Measurements from ENCODE around the gene CA12. TPM values are rescaled to one million over a fixed set of nuclear protein-coding genes. Genes with fewer than 3 reads are reported as not detected.

Gene CA12
- total and polyA plus RNA-seq, 2 of the 8 experiments (the other 6 are each of a cell fraction or from before 2014, with no cell fraction given) = 4.7 to 4.9 TPM

GRCh38 chr15:63411866-63412265 is 30.2 kb upstream of the CA12 start:
- no peak overlapping the region for H3K23ac ChIP-seq (ENCODE audit: insufficient read length)
- no peak overlapping the region for H4K8ac ChIP-seq (ENCODE audit: extremely low read depth, insufficient read depth, low read length)
- no peak for FAIRE-seq
- no peak overlapping the region for H3K4me2 ChIP-seq (ENCODE audit: insufficient read depth in 1 of 2, low read depth in 2 of 2, low read length in 2 of 2)
- no peak overlapping the region for H4K91ac ChIP-seq (replicated peaks; ENCODE audit: insufficient read length, low read length)
- no peak overlapping the region for H2BK20ac ChIP-seq (ENCODE audit: low read length)
- no peak overlapping the region for H2BK120ac ChIP-seq (replicated peaks; ENCODE audit: low read depth, low read length)
- H3K18ac ChIP-seq (ENCODE audit: extremely low read depth, low read length) = no peak overlapping the region
- H4K5ac ChIP-seq (ENCODE audit: insufficient read length, low read depth, low read length) = no peak overlapping the region
- H3K4me3 ChIP-seq (ENCODE audit: extremely low read depth in 1 of 4, insufficient read depth in 2 of 4, low read depth in 3 of 4, low read length in 4 of 4) = no peak overlapping the region
- ChIA-PET POLR2A (ENCODE audit: partially characterized antibody) (no interaction called here), CTCF (ENCODE audit: partially characterized antibody) (interaction anchor here (0.8 to 2.7 kb wide), 5 partner anchors 9 to 318 kb away, joined by 3 to 10 read pairs (median 4); partner anchors contain the start of gene CA12)
- H3K9ac ChIP-seq (replicated peaks in 1 of 4; ENCODE audit: extremely low read depth in 1 of 4, low read depth in 3 of 4, low read length in 3 of 4) = no peak overlapping the region
- DNase-seq (ENCODE audit: low read depth in 1 of 2, low spot score in 2 of 2) = no peak
- H3K79me1 ChIP-seq (ENCODE audit: low read depth, low read length) = no peaks in the 10 kb centered on the region
- H2BK12ac ChIP-seq (ENCODE audit: low read depth, low read length) = no peak overlapping the region
- H4K20me1 ChIP-seq (replicated peaks in 1 of 2; ENCODE audit: control insufficient read depth in 1 of 2, insufficient read depth in 2 of 2, low read length in 2 of 2) = no peaks in the 10 kb centered on the region
- no peaks in the 10 kb centered on the region for H3K36me3 ChIP-seq (ENCODE audit: control insufficient read depth in 2 of 4, insufficient read depth in 4 of 4, low read length in 3 of 4)
- no peak overlapping the region for H3K56ac ChIP-seq (replicated peaks; ENCODE audit: insufficient read length, low read depth, low read length)
- no peaks in the 10 kb centered on the region for H3K79me2 ChIP-seq (ENCODE audit: control insufficient read depth in 1 of 2, insufficient read depth in 2 of 2, low read length in 2 of 2)
- no peak overlapping the region for H2BK15ac ChIP-seq (ENCODE audit: low read length)
- H3K23me2 ChIP-seq (ENCODE audit: low read depth, low read length) = no peaks in the 10 kb centered on the region
- 92% methylated on average over 4 of the region's 4 CpGs; no CpG with 5 or more reads in 1 of the 2 experiments for WGBS, 2 experiments (ENCODE audit: extremely low coverage in 1 of 2, insufficient coverage in 1 of 2, insufficient read length in 1 of 2, insufficient replicate concordance in 2 of 2, low coverage in 1 of 2, low lambda C conversion rate in 2 of 2, missing lambda C conversion rate in 1 of 2)
- H3K14ac ChIP-seq (ENCODE audit: insufficient read length) = no peak overlapping the region
- no peak overlapping the region for H3K27ac ChIP-seq (ENCODE audit: low read depth, low read length)
- H2AFZ ChIP-seq (ENCODE audit: low read length) = no peak overlapping the region
- H3K4ac ChIP-seq (replicated peaks; ENCODE audit: insufficient read length, low read depth, low read length) = no peak overlapping the region
- no peaks in the 10 kb centered on the region for H3K4me1 ChIP-seq (replicated peaks in 1 of 4; ENCODE audit: control insufficient read depth in 3 of 4, insufficient read depth in 4 of 4, low read length in 3 of 4)
- no peaks in the 10 kb centered on the region for H3K27me3 ChIP-seq (replicated peaks in 1 of 4; ENCODE audit: control insufficient read depth in 3 of 4, extremely low read depth in 1 of 4, insufficient read depth in 3 of 4, low read length in 3 of 4)
- H2AK5ac ChIP-seq (ENCODE audit: low read depth, low read length) = no peak overlapping the region
- no peaks in the 10 kb centered on the region for H3K9me3 ChIP-seq (ENCODE audit: insufficient read depth in 2 of 2, low read depth in 1 of 2, low read length in 1 of 2)
- no peak overlapping the region for H2BK5ac ChIP-seq (ENCODE audit: low read depth, low read length)
- TF ChIP-seq YY1 (IDR thresholded peaks at IDR 0.05; ENCODE audit: low read depth, low read length) = no peak
- no peak for TF ChIP-seq USF2 (IDR thresholded peaks at IDR 0.05; ENCODE audit: low read length)
- no peak for TF ChIP-seq EZH2 (IDR thresholded peaks at IDR 0.05; ENCODE audit: low read depth, low read length, severe bottlenecking)
- no peak for TF ChIP-seq KDM1A (IDR thresholded peaks at IDR 0.05; ENCODE audit: borderline replicate concordance, low read length)
- no peak for TF ChIP-seq SP1 (IDR thresholded peaks at IDR 0.05; ENCODE audit: low read depth, low read length)
- no peak for TF ChIP-seq CEBPB (IDR thresholded peaks at IDR 0.05; ENCODE audit: low read depth, low read length)
- no peak for TF ChIP-seq EP300 (IDR thresholded peaks at IDR 0.05; ENCODE audit: borderline replicate concordance in 1 of 2, low read depth in 2 of 2, low read length in 2 of 2)
- no peak for TF ChIP-seq CHD1 (IDR thresholded peaks at IDR 0.05; ENCODE audit: low read depth, low read length)
- TF ChIP-seq ZNF274 (IDR thresholded peaks at IDR 0.05; ENCODE audit: borderline replicate concordance, extremely low read depth, low read length) = no peak
- TF ChIP-seq CHD2 (IDR thresholded peaks at IDR 0.05; ENCODE audit: low read length) = no peak
- TF ChIP-seq EGR1 (IDR thresholded peaks at IDR 0.05; ENCODE audit: borderline replicate concordance, low read depth, low read length) = no peak
- no peak for TF ChIP-seq JUN (IDR thresholded peaks at IDR 0.05; ENCODE audit: low read depth, low read length)
- TF ChIP-seq CREB1 (IDR thresholded peaks at IDR 0.05) = no peak
